ENCODE data around the gene NSRP1.

NSRP1 gene

DNA sequence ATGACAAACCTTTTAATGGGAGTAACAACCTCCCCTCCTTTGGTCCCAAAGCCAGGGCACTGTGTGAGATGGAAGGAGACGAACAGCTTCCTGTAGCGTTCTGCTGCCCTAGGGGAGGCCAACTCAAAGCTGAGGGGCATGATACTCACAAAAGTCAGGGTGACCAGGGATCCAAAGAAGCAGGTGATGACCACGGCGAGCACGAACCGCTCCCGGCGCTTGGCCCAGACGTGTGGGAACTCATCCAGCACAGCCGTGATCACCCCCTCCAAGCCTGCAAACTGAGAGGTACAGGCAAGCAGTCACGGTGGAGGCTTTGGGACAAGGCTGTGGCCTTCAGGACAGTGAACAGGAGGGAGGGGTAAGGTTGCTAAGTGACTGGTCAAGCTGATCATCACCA lies 93.8 kb downstream of the NSRP1 start:
- Histone ChIP-seq H3K36me3 (no peaks in the 10 kb centered on the region), H3K27ac (no peak overlapping the region), H3K4me3 (ENCODE audit: low read depth, low read length) (no peak overlapping the region), H3K27me3 (ENCODE audit: insufficient read depth, low read depth, severe bottlenecking) (no peaks in the 10 kb centered on the region), H3K9me3 (ENCODE audit: severe bottlenecking) (no peaks in the 10 kb centered on the region)
- TF ChIP-seq, protein P1, sequence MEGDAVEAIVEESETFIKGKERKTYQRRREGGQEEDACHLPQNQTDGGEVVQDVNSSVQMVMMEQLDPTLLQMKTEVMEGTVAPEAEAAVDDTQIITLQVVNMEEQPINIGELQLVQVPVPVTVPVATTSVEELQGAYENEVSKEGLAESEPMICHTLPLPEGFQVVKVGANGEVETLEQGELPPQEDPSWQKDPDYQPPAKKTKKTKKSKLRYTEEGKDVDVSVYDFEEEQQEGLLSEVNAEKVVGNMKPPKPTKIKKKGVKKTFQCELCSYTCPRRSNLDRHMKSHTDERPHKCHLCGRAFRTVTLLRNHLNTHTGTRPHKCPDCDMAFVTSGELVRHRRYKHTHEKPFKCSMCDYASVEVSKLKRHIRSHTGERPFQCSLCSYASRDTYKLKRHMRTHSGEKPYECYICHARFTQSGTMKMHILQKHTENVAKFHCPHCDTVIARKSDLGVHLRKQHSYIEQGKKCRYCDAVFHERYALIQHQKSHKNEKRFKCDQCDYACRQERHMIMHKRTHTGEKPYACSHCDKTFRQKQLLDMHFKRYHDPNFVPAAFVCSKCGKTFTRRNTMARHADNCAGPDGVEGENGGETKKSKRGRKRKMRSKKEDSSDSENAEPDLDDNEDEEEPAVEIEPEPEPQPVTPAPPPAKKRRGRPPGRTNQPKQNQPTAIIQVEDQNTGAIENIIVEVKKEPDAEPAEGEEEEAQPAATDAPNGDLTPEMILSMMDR (IDR thresholded peaks at IDR 0.05; ENCODE audit: low read depth, low read length) = no peak
- DNase-seq = no peak

DNA sequence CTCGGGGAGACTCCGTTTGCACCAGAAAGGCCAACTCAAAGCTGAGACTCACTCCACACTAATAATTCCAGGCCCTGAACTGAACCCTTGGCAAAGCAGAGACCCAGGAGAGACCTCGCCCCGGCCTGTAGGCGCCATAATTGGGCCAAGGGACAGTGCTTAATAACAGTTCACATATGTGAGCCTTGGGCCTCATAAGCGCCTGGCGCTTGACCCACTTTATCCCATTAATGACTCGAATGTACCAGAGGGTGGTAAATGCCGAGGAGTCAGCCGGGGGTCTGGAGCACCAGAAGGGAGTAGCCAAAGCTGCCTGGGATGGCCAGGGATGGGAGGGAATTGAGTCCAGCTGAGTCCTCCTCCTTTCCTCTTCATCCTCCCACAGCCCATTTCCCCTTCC lies 94.3 kb downstream of the NSRP1 start:
- TF ChIP-seq, protein P1 (IDR thresholded peaks at IDR 0.05; ENCODE audit: low read depth, low read length) = no peak
- DNase-seq = no peak
- Histone ChIP-seq H3K9me3 (ENCODE audit: severe bottlenecking) (no peaks in the 10 kb centered on the region), H3K27me3 (ENCODE audit: insufficient read depth, low read depth, severe bottlenecking) (no peaks in the 10 kb centered on the region), H3K27ac (no peak overlapping the region), H3K4me3 (ENCODE audit: low read depth, low read length) (no peak overlapping the region), H3K36me3 (no peaks in the 10 kb centered on the region)

DNA sequence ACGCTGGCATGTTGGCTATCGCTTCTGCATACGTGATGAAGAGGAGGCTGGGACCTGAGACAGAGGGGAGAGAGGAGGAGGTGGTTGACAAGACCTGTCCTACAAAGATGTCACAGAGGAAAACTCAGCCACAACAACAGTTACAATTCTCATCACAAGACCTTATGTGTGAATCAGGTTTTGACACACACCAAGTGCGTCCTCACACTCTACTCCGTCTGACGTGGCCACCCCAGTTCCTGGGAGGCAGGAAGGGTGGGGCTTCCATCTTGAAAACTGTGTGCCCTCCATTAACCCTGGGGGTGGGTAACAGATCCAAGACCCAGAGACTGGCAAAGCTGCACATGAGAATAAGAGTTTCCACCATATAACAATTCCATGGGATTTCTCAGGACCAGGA lies 94.8 kb downstream of the NSRP1 start:
- H3K27me3 ChIP-seq (ENCODE audit: insufficient read depth, low read depth, severe bottlenecking) = no peaks in the 10 kb centered on the region
- DNase-seq = no peak
- H3K4me3 ChIP-seq (ENCODE audit: low read depth, low read length) = no peak overlapping the region
- no peaks in the 10 kb centered on the region for H3K9me3 ChIP-seq (ENCODE audit: severe bottlenecking)
- TF ChIP-seq, protein P1 (IDR thresholded peaks at IDR 0.05; ENCODE audit: low read depth, low read length) = no peak
- no peaks in the 10 kb centered on the region for H3K36me3 ChIP-seq
- H3K27ac ChIP-seq = no peak overlapping the region

DNA sequence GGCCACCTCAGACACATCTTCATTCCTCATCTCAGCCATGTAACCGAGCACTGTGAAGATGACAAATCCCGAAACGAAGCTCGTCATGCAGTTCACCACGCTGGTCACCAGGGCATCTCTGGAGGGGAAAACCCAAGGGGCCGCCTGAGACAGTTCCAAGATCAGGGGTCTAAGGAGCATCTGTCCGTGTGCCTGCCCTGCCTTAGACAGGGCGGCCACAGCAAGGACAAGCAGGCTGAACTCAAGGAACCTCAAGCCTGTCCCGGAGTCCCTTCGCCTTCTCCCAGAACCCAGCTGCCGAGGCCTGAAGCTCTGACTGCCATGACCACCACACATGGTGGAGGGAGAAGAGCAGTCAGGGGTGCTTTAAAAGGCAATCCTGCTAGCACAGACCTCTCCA lies 96.1 kb downstream of the NSRP1 start:
- H3K4me3 ChIP-seq (ENCODE audit: low read depth, low read length) = no peak overlapping the region
- no peaks in the 10 kb centered on the region for H3K27me3 ChIP-seq (ENCODE audit: insufficient read depth, low read depth, severe bottlenecking)
- H3K36me3 ChIP-seq = no peaks in the 10 kb centered on the region
- H3K9me3 ChIP-seq (ENCODE audit: severe bottlenecking) = no peaks in the 10 kb centered on the region
- DNase-seq = no peak
- no peak overlapping the region for H3K27ac ChIP-seq
- TF ChIP-seq, protein P1 (IDR thresholded peaks at IDR 0.05; ENCODE audit: low read depth, low read length) = no peak

DNA sequence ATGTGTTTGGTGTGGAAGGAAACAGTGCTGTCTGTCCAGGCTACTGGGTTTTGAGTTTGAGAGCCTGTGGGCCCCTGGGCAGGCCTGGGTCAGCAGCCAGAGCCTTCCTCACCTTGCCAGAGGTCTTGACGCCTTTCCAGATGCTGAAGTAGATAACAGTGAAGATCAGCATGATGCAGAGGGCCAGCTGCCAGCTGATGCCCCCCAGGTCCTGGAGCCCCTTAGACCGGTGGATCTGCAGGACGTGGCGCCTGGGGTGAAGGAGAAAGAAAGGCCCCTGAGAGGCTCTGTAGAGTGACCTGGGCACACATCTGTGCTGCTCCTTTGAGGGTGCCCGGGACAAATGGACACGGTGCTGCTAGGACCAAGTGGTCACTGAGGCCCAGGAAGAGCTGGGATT lies 100.4 kb downstream of the NSRP1 start:
- Histone ChIP-seq H3K4me3 (ENCODE audit: low read depth, low read length) (no peak overlapping the region), H3K27me3 (ENCODE audit: insufficient read depth, low read depth, severe bottlenecking) (no peaks in the 10 kb centered on the region), H3K9me3 (ENCODE audit: severe bottlenecking) (no peaks in the 10 kb centered on the region), H3K27ac (no peak overlapping the region), H3K36me3 (no peaks in the 10 kb centered on the region)
- TF ChIP-seq, protein P1 (IDR thresholded peaks at IDR 0.05; ENCODE audit: low read depth, low read length) = no peak
- DNase-seq = no peak

DNA sequence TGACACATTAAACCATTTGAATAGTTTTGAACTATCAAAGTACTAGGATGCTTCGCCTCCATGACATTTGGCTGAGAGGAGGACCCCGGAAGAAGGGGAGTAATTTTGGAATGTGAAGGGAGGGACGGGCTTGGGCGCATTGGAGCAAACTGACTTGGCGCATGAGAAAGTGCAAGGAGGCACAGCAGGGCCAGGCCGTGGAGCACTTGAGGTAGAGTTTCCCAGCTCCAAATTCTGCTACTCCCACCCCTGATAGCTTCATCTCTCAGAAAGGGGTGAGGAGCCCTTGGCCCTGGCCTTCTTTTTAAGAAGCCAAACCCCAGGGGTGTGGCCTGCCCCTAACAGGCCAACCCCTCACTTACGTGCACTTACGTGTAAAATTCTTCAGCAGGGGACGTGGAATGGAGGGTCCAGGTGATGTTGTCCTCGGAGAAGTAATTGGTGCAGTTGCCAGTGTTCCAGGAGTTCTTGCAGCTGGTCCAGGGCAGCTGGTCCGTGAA lies 101.2 kb downstream of the NSRP1 start:
- Histone ChIP-seq H3K27me3 (ENCODE audit: insufficient read depth, low read depth, severe bottlenecking) (no peaks in the 10 kb centered on the region), H3K27ac (no peak overlapping the region), H3K4me3 (ENCODE audit: low read depth, low read length) (no peak overlapping the region), H3K36me3 (no peaks in the 10 kb centered on the region), H3K9me3 (ENCODE audit: severe bottlenecking) (no peaks in the 10 kb centered on the region)
- TF ChIP-seq, protein P1 (IDR thresholded peaks at IDR 0.05; ENCODE audit: low read depth, low read length) = no peak
- DNase-seq = no peak
